NT2/D1 (cell line): ENCODE results near the gene CYP2A13.
"Not testable (repeated sequence)": the region's sequence is repeated elsewhere in the genome, so short reads cannot be mapped to it uniquely, and the experiment has no call there.

Experiments
- SUZ12 ChIP-seq: IDR thresholded peaks from 2 replicates; pipeline ENCODE4 v1.6.1; 2011; ENCODE audit not compliant: insufficient read length, insufficient read depth; ENCODE audit errors: extremely low read depth
- YY1 ChIP-seq: IDR thresholded peaks from 2 replicates; pipeline ENCODE4 v1.6.1; 2011; ENCODE audit not compliant: insufficient read length, insufficient read depth
- ZNF274 ChIP-seq: IDR thresholded peaks from 2 replicates; pipeline ENCODE4 v1.6.1; 2011; ENCODE audit warnings: mild to moderate bottlenecking, low read depth, low read length

- TF ChIP-seq SUZ12, YY1, ZNF274: not testable (repeated sequence)
Observed at GRCh38 chr19:41102210-41102609, 14.0 kb downstream of the CYP2A13 start.
